Epithelial cell of esophagus (primary cell): ENCODE measurements around the gene SYT6.

Source experiments
- DNase-seq: peaks from one replicate; pipeline ENCODE4 v3.0.0; 2010; ENCODE audit warnings: low read depth
- H3K4me3 ChIP-seq: 2 replicates; pipeline ENCODE4 v1.5.1; 2011; ENCODE audit warnings: mild to moderate bottlenecking, low read length, control low read depth
- TF ChIP-seq, protein P1 (sequence below): IDR thresholded peaks from 2 replicates; pipeline ENCODE4 v1.5.1; 2011; ENCODE audit warnings: low read depth, mild to moderate bottlenecking, low read length, control low read depth, inconsistent platforms; ENCODE audit not compliant: insufficient read depth; ENCODE audit errors: missing control alignments

Gene SYT6

DNA sequence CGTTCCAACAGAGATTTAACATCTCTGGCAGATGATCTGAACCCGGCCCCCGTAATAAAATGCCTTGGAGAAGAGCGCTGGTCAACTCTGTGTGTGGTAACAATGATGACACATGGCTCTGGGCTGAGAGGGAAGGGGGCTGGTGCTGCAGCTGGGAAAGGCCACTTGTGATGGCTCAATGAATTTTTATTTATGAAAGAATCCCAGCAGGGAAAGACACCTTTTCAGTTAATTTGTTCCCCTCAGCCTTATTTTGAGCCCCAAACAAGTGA, 59.4 kb downstream of the SYT6 start:
- TF ChIP-seq, protein P1, sequence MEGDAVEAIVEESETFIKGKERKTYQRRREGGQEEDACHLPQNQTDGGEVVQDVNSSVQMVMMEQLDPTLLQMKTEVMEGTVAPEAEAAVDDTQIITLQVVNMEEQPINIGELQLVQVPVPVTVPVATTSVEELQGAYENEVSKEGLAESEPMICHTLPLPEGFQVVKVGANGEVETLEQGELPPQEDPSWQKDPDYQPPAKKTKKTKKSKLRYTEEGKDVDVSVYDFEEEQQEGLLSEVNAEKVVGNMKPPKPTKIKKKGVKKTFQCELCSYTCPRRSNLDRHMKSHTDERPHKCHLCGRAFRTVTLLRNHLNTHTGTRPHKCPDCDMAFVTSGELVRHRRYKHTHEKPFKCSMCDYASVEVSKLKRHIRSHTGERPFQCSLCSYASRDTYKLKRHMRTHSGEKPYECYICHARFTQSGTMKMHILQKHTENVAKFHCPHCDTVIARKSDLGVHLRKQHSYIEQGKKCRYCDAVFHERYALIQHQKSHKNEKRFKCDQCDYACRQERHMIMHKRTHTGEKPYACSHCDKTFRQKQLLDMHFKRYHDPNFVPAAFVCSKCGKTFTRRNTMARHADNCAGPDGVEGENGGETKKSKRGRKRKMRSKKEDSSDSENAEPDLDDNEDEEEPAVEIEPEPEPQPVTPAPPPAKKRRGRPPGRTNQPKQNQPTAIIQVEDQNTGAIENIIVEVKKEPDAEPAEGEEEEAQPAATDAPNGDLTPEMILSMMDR, result no peak
- no peak overlapping the region for H3K4me3 ChIP-seq
- no peak for DNase-seq

DNA sequence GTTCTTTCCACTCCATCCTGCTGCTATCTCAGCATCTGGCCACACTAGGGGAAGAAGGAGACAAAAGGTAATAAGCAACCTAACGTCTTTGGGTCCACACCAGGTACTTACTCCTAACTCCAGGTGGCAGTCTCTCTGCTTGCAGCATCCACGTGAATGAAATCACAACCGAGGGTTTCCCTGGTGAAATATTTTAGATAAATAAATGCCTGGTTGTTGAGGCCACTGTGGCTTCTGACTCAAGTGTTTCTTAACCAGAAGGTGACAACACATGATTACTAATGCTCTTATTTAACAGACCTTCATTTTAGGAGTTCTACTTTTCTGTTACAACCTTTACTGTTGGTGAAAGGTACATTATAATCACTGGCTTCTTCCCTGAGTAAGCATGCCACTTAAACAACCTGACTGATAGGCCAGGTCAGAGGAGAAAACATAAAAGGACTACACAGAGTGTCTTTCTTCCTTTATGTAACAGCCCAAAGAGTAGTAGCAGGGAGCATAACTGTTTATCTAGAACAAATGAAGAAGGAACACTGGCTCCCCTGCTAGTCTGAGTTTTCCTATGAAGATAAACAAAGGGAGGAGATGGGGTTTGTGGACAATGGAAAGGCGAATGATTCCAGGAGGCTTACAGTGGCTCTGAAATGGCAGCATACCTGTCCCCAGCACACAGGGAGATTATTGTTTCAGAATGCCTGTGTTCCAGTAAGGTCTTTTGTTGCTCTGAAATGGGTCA, 59.9 kb downstream of the SYT6 start:
- H3K4me3 ChIP-seq, result no peak overlapping the region
- DNase-seq, result peak; percentile 74
- TF ChIP-seq, protein P1, result peak; percentile 50

DNA sequence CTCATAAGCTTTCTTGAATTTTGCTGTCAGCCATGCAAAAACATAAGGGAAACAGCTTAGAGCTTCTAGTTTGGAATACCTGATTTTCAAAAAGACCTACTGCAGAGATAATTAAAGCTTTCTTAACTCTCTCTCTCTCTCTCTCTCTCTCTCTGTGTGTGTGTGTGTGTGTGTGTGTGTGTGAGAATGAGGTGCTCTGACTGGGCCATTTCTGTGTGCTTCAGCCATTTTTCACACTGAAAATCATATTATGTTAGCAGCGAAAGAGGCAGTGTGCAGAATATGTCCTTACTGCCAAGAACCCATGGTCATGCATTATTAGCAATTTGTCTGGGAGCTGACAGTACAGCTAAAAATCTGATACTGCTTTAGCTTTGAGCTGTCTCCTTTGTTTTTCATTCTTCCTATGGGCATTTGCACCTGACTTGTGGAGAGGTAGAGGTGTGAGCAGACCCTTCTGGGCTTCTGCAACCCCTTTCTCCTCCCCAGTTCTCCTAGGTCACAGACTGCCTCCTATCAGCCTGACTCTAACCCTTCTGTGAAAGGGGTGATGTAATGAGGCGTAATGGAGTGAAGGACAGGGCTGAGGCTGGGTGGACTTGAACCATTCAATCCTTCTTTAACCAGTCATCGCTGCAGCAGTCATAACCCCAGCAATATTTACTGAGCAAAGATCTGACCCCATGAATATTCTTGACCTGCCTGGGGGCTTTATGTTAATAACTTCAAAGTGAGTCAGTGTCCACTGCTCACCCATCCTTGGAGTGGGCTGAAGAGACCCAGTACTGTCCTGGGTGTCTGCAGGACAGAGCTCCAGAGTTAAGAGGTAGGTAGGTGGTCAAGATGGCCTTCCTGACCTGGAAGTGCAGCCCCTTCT, 61.2 kb downstream of the SYT6 start:
- TF ChIP-seq, protein P1, result no peak
- H3K4me3 ChIP-seq, result no peak overlapping the region
- DNase-seq, result no peak

DNA sequence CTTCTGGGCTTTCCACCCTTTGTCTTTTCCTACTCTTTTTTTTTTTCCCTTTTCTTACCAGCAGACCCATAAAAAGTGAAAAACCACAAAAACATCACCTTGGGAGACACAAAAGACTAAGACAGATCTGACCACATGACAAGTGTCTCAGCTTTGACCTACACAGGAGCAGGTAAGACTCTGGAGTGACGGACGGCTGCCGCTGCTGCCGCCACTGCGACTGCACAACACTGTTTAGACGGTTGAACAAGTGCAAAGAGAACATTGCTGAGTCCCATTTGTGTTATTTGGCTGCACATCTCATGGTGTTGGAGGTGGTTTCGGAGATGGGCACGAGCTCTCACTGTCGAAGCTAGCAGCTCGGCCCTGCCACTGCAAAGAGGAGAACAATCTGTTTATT, 62.0 kb downstream of the SYT6 start:
- no peak for DNase-seq
- no peak overlapping the region for H3K4me3 ChIP-seq
- TF ChIP-seq, protein P1, result no peak

DNA sequence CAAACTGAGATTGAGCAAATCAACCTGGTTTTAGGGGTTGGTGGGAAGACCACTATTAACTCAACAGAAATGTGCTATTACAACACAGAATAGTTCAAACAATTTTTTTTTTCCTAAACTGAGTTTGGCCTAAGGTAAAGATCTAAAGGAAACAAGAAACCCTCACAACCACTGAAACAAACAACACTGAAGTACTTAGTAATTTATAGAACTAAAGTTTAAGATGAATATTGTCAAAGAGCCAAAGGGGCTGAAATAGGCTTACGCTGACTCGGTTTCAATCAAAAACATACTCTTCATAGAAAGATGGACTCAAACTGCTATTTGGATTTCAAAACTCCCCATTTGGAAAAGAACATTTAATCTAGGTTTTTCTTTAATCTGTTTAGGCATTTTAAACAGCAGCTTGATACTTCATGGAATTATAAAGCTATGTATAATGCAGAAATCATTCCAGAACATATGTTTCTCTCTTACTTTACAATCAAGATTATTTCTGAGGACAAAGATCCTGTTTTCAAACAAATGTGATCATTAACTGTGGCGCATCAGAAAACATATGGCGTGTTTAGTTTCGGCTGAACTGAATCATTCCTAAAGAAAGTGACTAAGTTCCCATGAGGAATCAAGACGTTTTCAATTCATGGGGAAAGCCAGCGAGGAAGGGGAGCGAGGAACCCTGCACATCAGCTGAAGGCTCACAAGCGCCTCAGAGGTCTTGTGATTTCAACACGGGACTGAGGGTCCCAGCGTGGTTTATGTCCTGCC, 62.7 kb downstream of the SYT6 start:
- TF ChIP-seq, protein P1, result no peak
- H3K4me3 ChIP-seq, result no peak overlapping the region
- no peak for DNase-seq

DNA sequence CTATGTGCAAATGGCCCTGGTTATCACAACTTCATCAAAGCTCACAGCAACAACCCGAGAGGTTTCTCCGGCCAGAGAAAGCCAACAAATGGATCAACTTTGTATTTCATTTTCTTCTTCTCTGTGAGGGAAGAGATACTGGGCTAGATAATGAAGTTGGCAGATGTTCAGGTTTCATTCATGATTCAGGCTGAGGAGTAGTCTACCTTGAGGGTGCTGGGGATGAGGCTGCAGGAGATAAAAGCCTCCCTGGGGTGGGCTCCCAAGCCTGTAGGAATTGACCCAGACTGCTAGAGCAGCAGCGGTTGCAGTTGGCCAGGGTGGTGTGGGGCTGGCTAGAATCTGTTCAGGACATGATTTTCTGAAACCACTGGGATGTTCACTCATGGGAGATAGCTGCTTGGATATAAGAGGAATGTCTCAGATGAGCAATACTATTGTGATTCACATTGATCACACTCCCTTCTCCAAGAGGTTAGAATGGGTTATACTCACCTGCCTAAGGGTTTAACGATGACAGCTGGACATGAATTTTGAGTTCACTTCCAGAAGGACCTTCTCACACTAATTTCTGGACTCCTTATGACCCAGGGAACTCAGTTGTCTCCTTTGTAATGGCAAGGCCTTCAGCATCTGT, 64.0 kb downstream of the SYT6 start:
- TF ChIP-seq, protein P1, result no peak
- no peak overlapping the region for H3K4me3 ChIP-seq
- peak; percentile 9 for DNase-seq
